Endodermal cell (in vitro differentiated cells): ENCODE results near the gene CX3CR1. TPM values are rescaled to one million over a fixed set of nuclear protein-coding genes. Genes with fewer than 3 reads are reported as not detected.

Experiments used
- DNase-seq: peaks from one replicate; pipeline ENCODE4 v3.0.0-alpha.2; 2017
- H3K27ac ChIP-seq: 2 replicates; pipeline ENCODE4 v1.5.1; 2013; ENCODE audit warnings: mild to moderate bottlenecking, low read depth, low read length, moderate library complexity
- H3K27me3 ChIP-seq: 2 replicates; pipeline ENCODE4 v1.6.1; 2013; ENCODE audit warnings: mild to moderate bottlenecking, low read length, moderate library complexity; ENCODE audit not compliant: insufficient read depth, control insufficient read depth, poor library complexity, severe bottlenecking
- H3K36me3 ChIP-seq: 2 replicates; pipeline ENCODE4 v1.7.0; 2013; ENCODE audit warnings: mild to moderate bottlenecking, low read length, moderate library complexity; ENCODE audit not compliant: control insufficient read depth, insufficient read depth
- H3K4me1 ChIP-seq: one replicate; pipeline ENCODE4 v1.7.0; 2013; ENCODE audit warnings: low read length; ENCODE audit not compliant: control insufficient read depth, insufficient read depth
- H3K4me3 ChIP-seq: 2 replicates; pipeline ENCODE4 v1.5.1; 2013; ENCODE audit warnings: mild to moderate bottlenecking, low read length, moderate library complexity
- H3K9ac ChIP-seq: 2 replicates; pipeline ENCODE4 v1.6.1; 2013; ENCODE audit warnings: mild to moderate bottlenecking, low read length, moderate library complexity; ENCODE audit not compliant: poor library complexity, severe bottlenecking; ENCODE audit errors: extremely low read depth
- H3K9me3 ChIP-seq: 2 replicates; pipeline ENCODE4 v1.6.1; 2013; ENCODE audit warnings: mild to moderate bottlenecking, low read length, moderate library complexity; ENCODE audit not compliant: control insufficient read depth
- H3K27ac Mint-ChIP-seq: 2 replicates; pipeline ENCODE4 v1.8.0; 2020; ENCODE audit warnings: mixed read lengths
- H3K27me3 Mint-ChIP-seq: 2 replicates; pipeline ENCODE4 v1.8.0; 2021; ENCODE audit warnings: mild to moderate bottlenecking, mixed read lengths; ENCODE audit not compliant: insufficient read depth
- H3K36me3 Mint-ChIP-seq: 2 replicates; pipeline ENCODE4 v1.8.0; 2020; ENCODE audit warnings: low read depth, mixed read lengths
- H3K4me1 Mint-ChIP-seq: 2 replicates; pipeline ENCODE4 v1.8.0; 2020; ENCODE audit warnings: mixed read lengths
- H3K4me3 Mint-ChIP-seq: 2 replicates; pipeline ENCODE4 v1.8.0; 2020; ENCODE audit warnings: mild to moderate bottlenecking, moderate library complexity, mixed read lengths
- H3K9me3 Mint-ChIP-seq: 2 replicates; pipeline ENCODE4 v1.8.0; 2020; ENCODE audit warnings: mild to moderate bottlenecking, mixed read lengths
- CTCF ChIP-seq: fragments of 200-600 bp; sonication (generic); conservative IDR thresholded peaks from 2 replicates; pipeline ENCODE4 v1.5.0; 2021; ENCODE audit warnings: antibody characterized with exemption, mild to moderate bottlenecking
- WGBS, 2 experiments: methylation state at CpG; one replicate each; pipeline versions ENCODE4 v1.1.5 to v1.1.7; 2013; ENCODE audit warnings: missing lambda C conversion rate in 2 of 2, mixed read lengths in 1 of 2; ENCODE audit not compliant: insufficient coverage in 1 of 2, insufficient read length in 1 of 2; 5-methylcytosine and 5-hydroxymethylcytosine counted together
- total RNA-seq, 2 donors: library from RNA; stranded (reverse); fragmentation: NEBNext Ultra II Directional in 1 of 2; extraction: Animal tissue kit (Norgen Biotek cat#: 25700) in 1 of 2; gene quantifications; 2 replicates in 1 of 2; 3 replicates in 1 of 2; pipeline ENCODE4 v1.2.1, GENCODE V29; 2021

Gene CX3CR1
- total RNA-seq, 2 donors from 2014 or later = not detected

DNA sequence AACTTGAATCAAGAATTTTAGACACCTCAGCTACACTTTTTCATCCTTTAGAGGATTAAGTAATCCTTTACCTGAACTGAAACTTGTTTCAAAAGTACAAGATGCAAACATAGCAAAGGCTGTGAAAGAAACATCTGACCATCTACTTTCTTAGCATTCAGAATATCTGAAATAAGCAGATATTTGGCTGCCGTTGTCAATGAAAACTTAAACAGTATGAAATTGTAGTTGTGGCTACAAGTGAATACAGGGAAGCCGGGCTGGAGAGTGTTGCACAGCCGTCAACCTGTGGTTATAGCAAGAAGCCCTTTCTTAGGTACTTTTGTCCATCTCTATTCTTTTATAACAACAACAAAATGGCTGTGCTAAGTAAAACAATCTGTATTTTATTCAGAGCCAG is 6.9 kb upstream of the CX3CR1 start:
- Mint-ChIP-seq H3K4me1 (peaks cover 23% of the 10 kb centered on the region), H3K9me3 (no peaks in the 10 kb centered on the region), H3K36me3 (no peaks in the 10 kb centered on the region), H3K27ac (no peak overlapping the region), H3K4me3 (no peak overlapping the region), H3K27me3 (no peaks in the 10 kb centered on the region)
- H3K27me3 ChIP-seq = no peaks in the 10 kb centered on the region
- H3K4me1 ChIP-seq = no peaks in the 10 kb centered on the region
- no peak for TF ChIP-seq CTCF
- no peaks in the 10 kb centered on the region for H3K36me3 ChIP-seq
- H3K4me3 ChIP-seq = no peak overlapping the region
- no peaks in the 10 kb centered on the region for H3K9me3 ChIP-seq
- H3K9ac ChIP-seq = no peak overlapping the region
- no peak for DNase-seq
- H3K27ac ChIP-seq = no peak overlapping the region
- 93 to 98% methylated on average over 2 to 3 of the region's 3 CpGs for WGBS, 2 experiments

- Histone ChIP-seq H3K9ac (no peak overlapping the region), H3K9me3 (no peaks in the 10 kb centered on the region), H3K4me1 (no peaks in the 10 kb centered on the region), H3K27ac (no peak overlapping the region), H3K36me3 (no peaks in the 10 kb centered on the region), H3K4me3 (no peak overlapping the region), H3K27me3 (no peaks in the 10 kb centered on the region)
- Mint-ChIP-seq H3K4me1 (peaks cover 16% of the 10 kb centered on the region), H3K9me3 (no peaks in the 10 kb centered on the region), H3K36me3 (no peaks in the 10 kb centered on the region), H3K4me3 (no peak overlapping the region), H3K27me3 (no peaks in the 10 kb centered on the region), H3K27ac (no peak overlapping the region)
- TF ChIP-seq CTCF = no peak
- DNase-seq = no peak
Measured at GRCh38 chr3:39285332-39285731, 5.5 kb upstream of the CX3CR1 start.

DNA sequence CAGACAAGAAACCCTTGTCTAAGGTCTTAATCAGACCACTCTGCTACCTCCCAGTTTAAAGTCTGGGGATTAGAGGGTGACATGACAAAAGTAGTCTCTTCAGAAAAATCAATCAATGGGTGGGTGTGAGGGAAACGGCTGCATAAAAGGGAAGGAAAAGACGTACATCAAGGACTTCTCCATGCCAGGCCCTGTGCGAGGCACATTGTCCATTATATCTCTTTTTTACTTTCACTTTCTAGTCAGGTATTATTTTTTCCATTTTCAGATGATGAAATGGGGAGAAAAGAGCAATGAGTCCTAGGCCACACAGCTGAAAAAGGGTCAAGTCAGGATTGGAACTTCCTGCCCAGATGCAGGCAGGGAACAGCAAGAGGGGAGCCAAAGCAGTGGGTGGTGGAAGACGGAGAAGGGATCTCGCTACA is 4.6 kb upstream of the CX3CR1 start:
- Mint-ChIP-seq H3K4me1 (peaks cover 11% of the 10 kb centered on the region), H3K27ac (no peak overlapping the region), H3K27me3 (no peaks in the 10 kb centered on the region), H3K9me3 (no peaks in the 10 kb centered on the region), H3K36me3 (no peaks in the 10 kb centered on the region), H3K4me3 (no peak overlapping the region)
- peak; percentile 30 for DNase-seq
- no peak overlapping the region for H3K27ac ChIP-seq
- no peak overlapping the region for H3K4me3 ChIP-seq
- no peaks in the 10 kb centered on the region for H3K4me1 ChIP-seq
- H3K36me3 ChIP-seq = no peaks in the 10 kb centered on the region
- no peak overlapping the region for H3K9ac ChIP-seq
- no peaks in the 10 kb centered on the region for H3K9me3 ChIP-seq
- no peak for TF ChIP-seq CTCF
- no peaks in the 10 kb centered on the region for H3K27me3 ChIP-seq
- 89 to 100% methylated on average over 3 to 5 of the region's 5 CpGs for WGBS, 2 experiments
